LNCaP clone FGC (cell line): ENCODE measurements around the gene ZBTB32.

Experiments
- DNase-seq: peaks from one replicate; pipeline ENCODE4 v3.0.0-alpha.2; 2011; ENCODE audit warnings: low read depth
- H3K4me3 ChIP-seq: 2 replicates; pipeline ENCODE4 v1.5.1; 2011; ENCODE audit warnings: mild to moderate bottlenecking, low read depth, low read length, control low read depth
- CTCF ChIP-seq: IDR thresholded peaks from 2 replicates; pipeline ENCODE4 v1.5.1; 2012; ENCODE audit warnings: mild to moderate bottlenecking; ENCODE audit not compliant: control insufficient read depth, insufficient read depth; ENCODE audit errors: extremely low read depth

Gene ZBTB32

GRCh38 chr19:35727053-35727955, 22.9 kb downstream of the ZBTB32 start:
- DNase-seq: no peak
- H3K4me3 ChIP-seq: no peak overlapping the region
- TF ChIP-seq CTCF: no peak

- DNase-seq: no peak
- no peak for TF ChIP-seq CTCF
These were observed 23.8 kb downstream of the ZBTB32 start for GRCh38 chr19:35727956-35728706.

GRCh38 chr19:35729021-35729420, 24.7 kb downstream of the ZBTB32 start:
- DNase-seq: no peak
- H3K4me3 ChIP-seq: no peak overlapping the region
- TF ChIP-seq CTCF: no peak

More at GRCh38 chr19:35727956-35728706, 23.8 kb downstream of the ZBTB32 start:
- no peak overlapping the region for H3K4me3 ChIP-seq

- DNase-seq: no peak
- TF ChIP-seq CTCF: no peak
These were observed 25.4 kb downstream of the ZBTB32 start for GRCh38 chr19:35729763-35730162.

GRCh38 chr19:35730326-35730725, 26.0 kb downstream of the ZBTB32 start:
- H3K4me3 ChIP-seq: no peak overlapping the region
- TF ChIP-seq CTCF: no peak
- DNase-seq: no peak

More at GRCh38 chr19:35729763-35730162, 25.4 kb downstream of the ZBTB32 start:
- H3K4me3 ChIP-seq: no peak overlapping the region

- H3K4me3 ChIP-seq: no peak overlapping the region
- DNase-seq: no peak
- no peak for TF ChIP-seq CTCF
These were observed 27.0 kb downstream of the ZBTB32 start for GRCh38 chr19:35731353-35731752.
